RWPE2 (cell line): ENCODE measurements around the gene VWA5B2.

Experiments used
- ATAC-seq: fragments of 200-7000 bp; cut with Tn5 transposase; 3 replicates; pipeline ENCODE4 v1.9.1; 2021; ENCODE audit warnings: low read depth
- DNase-seq: peaks from one replicate; pipeline ENCODE4 v3.0.0-alpha.2; 2020; ENCODE audit warnings: low spot score
- H3K27ac ChIP-seq: fragments of 450-650 bp; 2 replicates; pipeline ENCODE4 v1.5.1; 2017; ENCODE audit warnings: mild to moderate bottlenecking; ENCODE audit not compliant: poor library complexity, severe bottlenecking
- H3K27me3 ChIP-seq: fragments of 250-450 bp; sonication (Bioruptor Pico); 2 replicates; pipeline ENCODE4 v1.5.1; 2021; ENCODE audit warnings: mild to moderate bottlenecking, moderate library complexity; ENCODE audit not compliant: insufficient read depth, poor library complexity, severe bottlenecking
- H3K36me3 ChIP-seq: fragments of 250-450 bp; sonication (Bioruptor Pico); 2 replicates; pipeline ENCODE4 v1.5.1; 2020; ENCODE audit warnings: low read depth, mild to moderate bottlenecking, moderate library complexity
- H3K4me1 ChIP-seq: fragments of 250-450 bp; sonication (Bioruptor Pico); 2 replicates; pipeline ENCODE4 v1.5.1; 2021; ENCODE audit warnings: mild to moderate bottlenecking, moderate library complexity; ENCODE audit not compliant: insufficient read depth, poor library complexity, severe bottlenecking
- H3K4me3 ChIP-seq: fragments of 250-450 bp; sonication (Bioruptor Pico); 2 replicates; pipeline ENCODE4 v1.5.1; 2021; ENCODE audit warnings: mild to moderate bottlenecking, moderate library complexity; ENCODE audit not compliant: severe bottlenecking
- H3K9me3 ChIP-seq: fragments of 250-450 bp; sonication (Bioruptor Pico); 2 replicates; pipeline ENCODE4 v1.5.1; 2021; ENCODE audit warnings: mild to moderate bottlenecking, moderate library complexity; ENCODE audit not compliant: severe bottlenecking
- CTCF ChIP-seq: fragments of 450-650 bp; IDR thresholded peaks from one replicate; pipeline ENCODE4 v1.5.1; 2017; ENCODE audit warnings: mild to moderate bottlenecking, moderate library complexity; ENCODE audit not compliant: poor library complexity, severe bottlenecking

Gene VWA5B2

GRCh38 chr3:184258926-184259325 is 29.5 kb downstream of the VWA5B2 start:
- Histone ChIP-seq H3K36me3 (no peaks in the 10 kb centered on the region), H3K4me1 (no peaks in the 10 kb centered on the region), H3K4me3 (no peak overlapping the region), H3K27me3 (peaks cover 23% of the 10 kb centered on the region), H3K9me3 (no peaks in the 10 kb centered on the region), H3K27ac (no peak overlapping the region)
- DNase-seq (no peak), ATAC-seq (no peak)
- TF ChIP-seq CTCF, result no peak

GRCh38 chr3:184259396-184259877 is 30.1 kb downstream of the VWA5B2 start:
- DNase-seq, result no peak
- H3K4me3 ChIP-seq, result no peak overlapping the region

GRCh38 chr3:184259878-184260723 is 30.7 kb downstream of the VWA5B2 start:
- Histone ChIP-seq H3K9me3 (no peaks in the 10 kb centered on the region), H3K27ac (no peak overlapping the region), H3K4me3 (peak overlapping the region; percentile 42), H3K36me3 (no peaks in the 10 kb centered on the region), H3K27me3 (peaks cover 23% of the 10 kb centered on the region), H3K4me1 (no peaks in the 10 kb centered on the region)
- TF ChIP-seq CTCF, result no peak
- DNase-seq (no peak), ATAC-seq (peak; percentile 19; the same call in 2 of the 3 replicates)

More at GRCh38 chr3:184259396-184259877, 30.1 kb downstream of the VWA5B2 start:
- TF ChIP-seq CTCF, result no peak
- Histone ChIP-seq H3K27ac (no peak overlapping the region), H3K27me3 (peaks cover 23% of the 10 kb centered on the region), H3K4me1 (no peaks in the 10 kb centered on the region), H3K36me3 (no peaks in the 10 kb centered on the region), H3K9me3 (no peaks in the 10 kb centered on the region)
- no peak for ATAC-seq

GRCh38 chr3:184260724-184261269 is 31.4 kb downstream of the VWA5B2 start:
- H3K4me3 ChIP-seq, result peak overlapping the region; percentile 42
- no peak for ATAC-seq
- H3K9me3 ChIP-seq, result no peaks in the 10 kb centered on the region
- H3K4me1 ChIP-seq, result no peaks in the 10 kb centered on the region
- H3K36me3 ChIP-seq, result no peaks in the 10 kb centered on the region
- H3K27me3 ChIP-seq, result peaks cover 23% of the 10 kb centered on the region
- no peak for TF ChIP-seq CTCF
- DNase-seq, result no peak
- H3K27ac ChIP-seq, result no peak overlapping the region
